HepG2 (cell line): ENCODE measurements around the gene SMR3B. TPM values are rescaled to one million over a fixed set of nuclear protein-coding genes. Genes with fewer than 3 reads are reported as not detected.

Experiments
- ATAC-seq: fragments of 200-7000 bp; cut with Tn5 transposase; 3 replicates; pipeline ENCODE4 v1.9.1; 2020; ENCODE audit warnings: mild to moderate bottlenecking, moderate library complexity
- BruUV-seq: library from RNA; stranded (reverse); fragments of 400-500 nt; replicated peaks from 2 replicates; lab custom pipeline; 2021; lab: Mats Ljungman, UMichigan
- CTCF ChIA-PET: fragments of 300-600 bp; formaldehyde crosslinking; extraction: SDS; loops from one replicate; lab custom pipeline; 2021; ENCODE audit warnings: low total read pairs, inconsistent platforms, low intra/inter-chr PET ratio; lab: Yijun Ruan, JAX
- POLR2A ChIA-PET: fragments of 350-600 bp; sonication (Branson Sonifier 250); formaldehyde crosslinking; loops from one replicate; lab custom pipeline; 2020; ENCODE audit warnings: antibody characterized with exemption, inconsistent platforms; lab: Yijun Ruan, JAX
- DNase-seq: peaks from one replicate; pipeline ENCODE4 v3.0.0-alpha.2; 2015; ENCODE audit warnings: low spot score
- FAIRE-seq: peaks from 3 replicates; lab custom pipeline; 2011; peaks lifted over from hg19 to GRCh38; lab: Jason Lieb, UNC
- H2AFZ ChIP-seq: one replicate; pipeline ENCODE4 v1.6.1; 2011; ENCODE audit warnings: low read length, inconsistent platforms
- H3K27ac ChIP-seq: fragments of 300-600 bp; 3 replicates; pipeline ENCODE4 v1.8.0; 2011; ENCODE audit warnings: mixed run types, mild to moderate bottlenecking, mixed read lengths, low read length, inconsistent platforms; ENCODE audit not compliant: insufficient read depth; ENCODE audit errors: extremely low read length
- H3K27me3 ChIP-seq, 2 experiments: fragments of 200-600 bp in 1 of 2; 2 replicates in 1 of 2; 3 replicates in 1 of 2; pipeline versions ENCODE4 v1.6.0 to v1.8.0; 2011; ENCODE audit warnings: low read length in 2 of 2, mild to moderate bottlenecking in 2 of 2, moderate library complexity in 2 of 2, inconsistent platforms in 1 of 2; ENCODE audit not compliant: insufficient read depth in 2 of 2, control insufficient read depth in 1 of 2
- H3K36me3 ChIP-seq, 2 experiments: fragments of 200-600 bp in 1 of 2; replicated peaks in 1 of 2; 2 replicates in 1 of 2; 3 replicates in 1 of 2; pipeline versions ENCODE4 v1.5.1 to v1.8.0; 2011; ENCODE audit warnings: low read length in 2 of 2, inconsistent platforms in 1 of 2; ENCODE audit not compliant: insufficient read depth in 2 of 2, control insufficient read depth in 1 of 2
- H3K4me1 ChIP-seq: 2 replicates; pipeline ENCODE4 v1.5.1; 2012; ENCODE audit warnings: low read length, inconsistent platforms; ENCODE audit not compliant: insufficient read depth
- H3K4me2 ChIP-seq: 2 replicates; pipeline ENCODE4 v1.6.0; 2011; ENCODE audit warnings: low read depth, low read length, inconsistent platforms
- H3K4me3 ChIP-seq, 3 experiments: fragments of 200-600 bp in 1 of 3; sonication (generic), shearing (Covaris generic) in 1 of 3; replicated peaks in 1 of 3; 2 replicates each; pipeline ENCODE4 v1.5.1; 2011 to 2016; ENCODE audit warnings: low read length in 3 of 3, inconsistent platforms in 2 of 3, low read depth in 2 of 3, mild to moderate bottlenecking in 2 of 3, control low read depth in 1 of 3, mixed read lengths in 1 of 3; ENCODE audit not compliant: insufficient read depth in 1 of 3
- H3K79me2 ChIP-seq: one replicate; pipeline ENCODE4 v1.6.1; 2011; ENCODE audit warnings: low read length, inconsistent platforms; ENCODE audit not compliant: insufficient read depth
- H3K9ac ChIP-seq: 2 replicates; pipeline ENCODE4 v1.6.0; 2011; ENCODE audit warnings: mild to moderate bottlenecking, low read depth, low read length, inconsistent platforms; ENCODE audit not compliant: insufficient read depth
- H3K9me3 ChIP-seq: 2 replicates; pipeline ENCODE4 v1.5.1; 2012; ENCODE audit warnings: mild to moderate bottlenecking, low read length
- H4K20me1 ChIP-seq: 2 replicates; pipeline ENCODE4 v1.6.0; 2011; ENCODE audit warnings: inconsistent platforms, mild to moderate bottlenecking, low read length, moderate library complexity; ENCODE audit not compliant: insufficient read depth
- KLF13 ChIP-seq: sonication (generic); formaldehyde crosslinking; IDR thresholded peaks from 2 replicates; pipeline ENCODE4 v1.4.0; 2020; ENCODE audit warnings: mild to moderate bottlenecking, missing genetic modification reagents
- SUZ12 ChIP-seq: fragments of 150-350 bp; IDR thresholded peaks from 2 replicates; pipeline ENCODE4 v1.6.1; 2014; ENCODE audit warnings: low read depth, low read length
- ZMYM4 ChIP-seq: sonication (generic); formaldehyde crosslinking; IDR thresholded peaks from 2 replicates; pipeline ENCODE4 v1.8.1; 2023; ENCODE audit warnings: mild to moderate bottlenecking, missing genetic modification reagents
- ZNF17 ChIP-seq: sonication (generic); formaldehyde crosslinking; IDR thresholded peaks from 2 replicates; pipeline ENCODE4 v1.5.0; 2020; ENCODE audit warnings: mild to moderate bottlenecking, missing genetic modification reagents
- ZNF224 ChIP-seq: sonication (generic); formaldehyde crosslinking; IDR thresholded peaks from 2 replicates; pipeline ENCODE4 v1.5.0; 2020; ENCODE audit warnings: mild to moderate bottlenecking, missing genetic modification reagents
- ZNF850 ChIP-seq: sonication (generic); formaldehyde crosslinking; conservative IDR thresholded peaks from 2 replicates; pipeline ENCODE4 v1.9.0; 2021; ENCODE audit warnings: mild to moderate bottlenecking, missing genetic modification reagents
- WGBS: methylation state at CpG from one replicate; pipeline ENCODE4 v1.1.6; 2017; ENCODE audit warnings: low lambda C conversion rate; 5-methylcytosine and 5-hydroxymethylcytosine counted together
- in situ Hi-C: cut with HindIII; loops from 2 replicates; pipeline ENCODE4 v1.10.0; 2017; ENCODE audit warnings: low pct_unique_long_range_greater_than_20kb; ENCODE audit not compliant: extremely low pct_ligation_motif_present
- intact Hi-C: fragments of 100-400 bp; cut with micrococcal nuclease; formaldehyde crosslinking; loops from one replicate; pipeline ENCODE4 v1.10.0; 2022; ENCODE audit not compliant: unreplicated experiment
- polyA plus RNA-seq, 8 experiments: library from polyadenylated mRNA; depleted of rRNA in 3 of 8; stranded (reverse) in 7 of 8; unstranded in 1 of 8; fragments of >200 nt; fragmentation: Illumina TruSeq in 4 of 8; extraction: Trizol in 4 of 8; gene quantifications; 2 replicates each; pipeline versions ENCODE4 v1.2.1 to v1.2.3, GENCODE V29; 2011 to 2016; ENCODE audit warnings: low read depth in 4 of 8, missing spikeins in 1 of 8, mixed read lengths in 1 of 8; ENCODE audit not compliant: insufficient read depth in 1 of 8
- total RNA-seq, 5 experiments: library from RNA; depleted of rRNA; stranded (reverse); fragments of >200 nt; fragmentation: Illumina TruSeq; extraction: Trizol; gene quantifications; 2 replicates each; pipeline ENCODE4 v1.2.3, GENCODE V29; 2016; ENCODE audit warnings: low read depth in 1 of 5
- TF ChIP-seq, protein P1 (sequence below): sonication (generic); formaldehyde crosslinking; IDR thresholded peaks from 2 replicates; pipeline ENCODE4 v1.4.0; 2020; ENCODE audit warnings: mild to moderate bottlenecking, low read depth, missing genetic modification reagents

Gene SMR3B
- total and polyA plus RNA-seq, 2 of the 13 experiments (the other 11 are each of a cell fraction or from before 2014, with no cell fraction given), result not detected

DNA sequence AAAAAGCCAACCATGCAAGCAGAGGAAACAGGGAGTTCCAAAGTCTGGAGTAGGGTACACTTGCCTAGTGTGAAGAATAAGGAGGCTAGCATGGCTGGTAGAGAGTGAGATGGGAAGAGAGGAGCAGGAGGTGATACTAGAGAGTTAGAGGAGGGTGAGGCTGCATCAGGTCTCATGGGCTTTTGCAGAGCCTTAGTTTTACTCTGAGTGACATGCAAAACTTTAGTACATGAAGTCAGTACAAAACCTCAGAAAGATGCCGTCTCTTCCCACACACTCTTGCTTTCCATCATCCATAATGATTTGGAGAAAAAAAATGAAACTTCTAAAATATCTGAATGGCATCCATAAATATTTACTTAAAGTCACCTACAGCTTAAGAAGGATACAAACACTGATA is 19.8 kb downstream of the SMR3B start (continued):
- TF ChIP-seq, protein P1, sequence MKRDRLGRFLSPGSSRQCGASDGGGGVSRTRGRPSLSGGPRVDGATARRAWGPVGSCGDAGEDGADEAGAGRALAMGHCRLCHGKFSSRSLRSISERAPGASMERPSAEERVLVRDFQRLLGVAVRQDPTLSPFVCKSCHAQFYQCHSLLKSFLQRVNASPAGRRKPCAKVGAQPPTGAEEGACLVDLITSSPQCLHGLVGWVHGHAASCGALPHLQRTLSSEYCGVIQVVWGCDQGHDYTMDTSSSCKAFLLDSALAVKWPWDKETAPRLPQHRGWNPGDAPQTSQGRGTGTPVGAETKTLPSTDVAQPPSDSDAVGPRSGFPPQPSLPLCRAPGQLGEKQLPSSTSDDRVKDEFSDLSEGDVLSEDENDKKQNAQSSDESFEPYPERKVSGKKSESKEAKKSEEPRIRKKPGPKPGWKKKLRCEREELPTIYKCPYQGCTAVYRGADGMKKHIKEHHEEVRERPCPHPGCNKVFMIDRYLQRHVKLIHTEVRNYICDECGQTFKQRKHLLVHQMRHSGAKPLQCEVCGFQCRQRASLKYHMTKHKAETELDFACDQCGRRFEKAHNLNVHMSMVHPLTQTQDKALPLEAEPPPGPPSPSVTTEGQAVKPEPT, result no peak
- TF ChIP-seq, all 625 proteins: peak for 0

DNA sequence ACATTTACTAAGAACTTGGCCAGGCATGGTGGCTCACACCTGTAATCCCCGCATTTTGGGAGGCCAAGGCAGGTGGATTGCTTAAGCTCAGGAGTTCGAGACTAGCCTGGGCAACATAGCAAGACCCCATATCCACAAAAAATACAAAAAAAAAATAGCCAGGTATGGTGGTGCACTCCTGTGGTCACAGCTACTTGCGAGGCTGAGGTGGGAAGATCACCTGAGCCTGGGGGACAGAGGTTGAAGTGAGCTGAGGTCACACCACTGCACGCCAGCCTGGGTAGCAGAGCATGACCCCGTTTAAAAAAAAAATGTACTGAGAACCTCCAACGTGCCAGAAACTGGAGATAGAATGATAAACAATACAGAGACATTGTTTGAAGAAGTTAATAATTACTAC is 22.8 kb downstream of the SMR3B start:
- DNase-seq (no peak), ATAC-seq (no peak), FAIRE-seq (no peak)
- Histone ChIP-seq H3K27ac (no peak overlapping the region), H2AFZ (no peak overlapping the region), H3K4me2 (no peak overlapping the region), H3K27me3 (no peaks in the 10 kb centered on the region), H3K79me2 (no peaks in the 10 kb centered on the region), H3K4me1 (no peaks in the 10 kb centered on the region), H4K20me1 (no peaks in the 10 kb centered on the region), H3K4me3 (no peak overlapping the region), H3K9me3 (no peaks in the 10 kb centered on the region), H3K36me3 (no peaks in the 10 kb centered on the region), H3K9ac (no peak overlapping the region)
- ChIA-PET POLR2A (no interaction called here), CTCF (no interaction called here)
- TF ChIP-seq SUZ12, result no peak
- no peak for TF ChIP-seq ZNF224
- TF ChIP-seq ZNF850 (CRISPR knock-in tag), result no peak
- no peak for TF ChIP-seq ZNF17 (CRISPR knock-in tag)
- TF ChIP-seq ZMYM4 (CRISPR knock-in tag), result no peak
- no peak for TF ChIP-seq KLF13 (CRISPR knock-in tag)
- no TSS peak for BruUV-seq
- in situ Hi-C loops (no loop called here), intact Hi-C loops (no loop called here)
- WGBS, result 11% methylated on average over 6 of the region's 6 CpGs
